A673 (cell line): ENCODE data around the gene DMRT3. TPM values are rescaled to one million over a fixed set of nuclear protein-coding genes. Genes with fewer than 3 reads are reported as not detected.

Experiments used
- BruUV-seq: library from RNA; stranded (reverse); fragments of 400-500 nt; replicated peaks from 2 replicates; lab custom pipeline; 2021; lab: Mats Ljungman, UMichigan
- CTCF ChIA-PET: fragments of 300-600 bp; sonication (Branson Sonifier 250); formaldehyde crosslinking; loops from one replicate; lab custom pipeline; 2022; ENCODE audit warnings: antibody characterized with exemption; lab: Charles Lee
- POLR2A ChIA-PET: fragments of 300-600 bp; sonication (Branson Sonifier 250); formaldehyde crosslinking; loops from one replicate; lab custom pipeline; 2022; ENCODE audit warnings: antibody characterized with exemption; ENCODE audit not compliant: low non-redundant PET; lab: Charles Lee
- DNase-seq: peaks from one replicate; pipeline ENCODE4 v3.0.0-alpha.2; 2015; ENCODE audit warnings: low spot score
- H3K27ac ChIP-seq: fragments of 200-600 bp; sonication (generic); 2 replicates; pipeline ENCODE4 v1.5.1; 2016; ENCODE audit warnings: mixed run types, low read depth, mild to moderate bottlenecking, mixed read lengths, antibody characterized with exemption, low read length; ENCODE audit not compliant: poor library complexity, severe bottlenecking
- H3K27me3 ChIP-seq: fragments of 200-600 bp; sonication (generic); replicated peaks from 2 replicates; pipeline ENCODE4 v1.6.1; 2017; ENCODE audit warnings: mixed run types, low read depth, mild to moderate bottlenecking, mixed read lengths, antibody characterized with exemption, low read length; ENCODE audit not compliant: insufficient read depth, poor library complexity
- H3K36me3 ChIP-seq: fragments of 200-600 bp; sonication (generic); 2 replicates; pipeline ENCODE4 v1.6.1; 2016; ENCODE audit warnings: mixed run types, mild to moderate bottlenecking, mixed read lengths, antibody characterized with exemption, low read length; ENCODE audit not compliant: insufficient read depth, poor library complexity, severe bottlenecking
- H3K4me1 ChIP-seq: fragments of 200-600 bp; sonication (generic); 2 replicates; pipeline ENCODE4 v1.6.1; 2017; ENCODE audit warnings: mixed run types, mild to moderate bottlenecking, mixed read lengths, antibody characterized with exemption, low read length; ENCODE audit not compliant: insufficient read depth, poor library complexity, severe bottlenecking
- H3K4me3 ChIP-seq: fragments of 200-600 bp; sonication (generic); 2 replicates; pipeline ENCODE4 v1.5.1; 2016; ENCODE audit warnings: low read depth, mixed run types, mild to moderate bottlenecking, mixed read lengths, low read length; ENCODE audit not compliant: poor library complexity, severe bottlenecking
- H3K9me3 ChIP-seq: fragments of 200-600 bp; sonication (generic); 2 replicates; pipeline ENCODE4 v1.6.1; 2016; ENCODE audit warnings: mixed run types, low read depth, mild to moderate bottlenecking, mixed read lengths, antibody characterized with exemption, low read length; ENCODE audit not compliant: poor library complexity, severe bottlenecking
- EZH2 ChIP-seq: fragments of 200-600 bp; sonication (generic); IDR thresholded peaks from 2 replicates; pipeline ENCODE4 v1.6.1; 2017; ENCODE audit warnings: borderline replicate concordance, low read depth, mild to moderate bottlenecking, mixed read lengths, antibody characterized with exemption, low read length; ENCODE audit not compliant: poor library complexity, severe bottlenecking
- intact Hi-C: fragments of 100-400 bp; cut with micrococcal nuclease; formaldehyde crosslinking; loops from one replicate; pipeline ENCODE4 v1.10.0; 2022; ENCODE audit not compliant: unreplicated experiment
- total RNA-seq: library from RNA; stranded (reverse); gene quantifications from 2 replicates; pipeline ENCODE4 v1.2.3, GENCODE V29; 2021
- TF ChIP-seq, protein P1 (sequence below): fragments of 300-800, 200-600 bp; sonication (generic); conservative IDR thresholded peaks from 2 replicates; pipeline ENCODE4 v1.5.1; 2017; ENCODE audit warnings: low read depth, mild to moderate bottlenecking, antibody characterized with exemption, low read length, moderate library complexity, mixed read lengths

Gene DMRT3
- total RNA-seq, 1 experiment from 2014 or later = not detected

- CTCF ChIA-PET = no interaction called here
- POLR2A ChIA-PET = no interaction called here
- intact Hi-C loops = no loop called here
- Histone ChIP-seq H3K4me3 (no peak overlapping the region), H3K4me1 (no peaks in the 10 kb centered on the region), H3K9me3 (no peaks in the 10 kb centered on the region), H3K27me3 (peaks cover 99% of the 10 kb centered on the region), H3K36me3 (no peaks in the 10 kb centered on the region), H3K27ac (no peak overlapping the region)
- no peak for DNase-seq
- TF ChIP-seq, protein P1, sequence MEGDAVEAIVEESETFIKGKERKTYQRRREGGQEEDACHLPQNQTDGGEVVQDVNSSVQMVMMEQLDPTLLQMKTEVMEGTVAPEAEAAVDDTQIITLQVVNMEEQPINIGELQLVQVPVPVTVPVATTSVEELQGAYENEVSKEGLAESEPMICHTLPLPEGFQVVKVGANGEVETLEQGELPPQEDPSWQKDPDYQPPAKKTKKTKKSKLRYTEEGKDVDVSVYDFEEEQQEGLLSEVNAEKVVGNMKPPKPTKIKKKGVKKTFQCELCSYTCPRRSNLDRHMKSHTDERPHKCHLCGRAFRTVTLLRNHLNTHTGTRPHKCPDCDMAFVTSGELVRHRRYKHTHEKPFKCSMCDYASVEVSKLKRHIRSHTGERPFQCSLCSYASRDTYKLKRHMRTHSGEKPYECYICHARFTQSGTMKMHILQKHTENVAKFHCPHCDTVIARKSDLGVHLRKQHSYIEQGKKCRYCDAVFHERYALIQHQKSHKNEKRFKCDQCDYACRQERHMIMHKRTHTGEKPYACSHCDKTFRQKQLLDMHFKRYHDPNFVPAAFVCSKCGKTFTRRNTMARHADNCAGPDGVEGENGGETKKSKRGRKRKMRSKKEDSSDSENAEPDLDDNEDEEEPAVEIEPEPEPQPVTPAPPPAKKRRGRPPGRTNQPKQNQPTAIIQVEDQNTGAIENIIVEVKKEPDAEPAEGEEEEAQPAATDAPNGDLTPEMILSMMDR = no peak
- no TSS peak for BruUV-seq
Observed at GRCh38 chr9:974996-975739, 1.3 kb upstream of the DMRT3 start.

DNA sequence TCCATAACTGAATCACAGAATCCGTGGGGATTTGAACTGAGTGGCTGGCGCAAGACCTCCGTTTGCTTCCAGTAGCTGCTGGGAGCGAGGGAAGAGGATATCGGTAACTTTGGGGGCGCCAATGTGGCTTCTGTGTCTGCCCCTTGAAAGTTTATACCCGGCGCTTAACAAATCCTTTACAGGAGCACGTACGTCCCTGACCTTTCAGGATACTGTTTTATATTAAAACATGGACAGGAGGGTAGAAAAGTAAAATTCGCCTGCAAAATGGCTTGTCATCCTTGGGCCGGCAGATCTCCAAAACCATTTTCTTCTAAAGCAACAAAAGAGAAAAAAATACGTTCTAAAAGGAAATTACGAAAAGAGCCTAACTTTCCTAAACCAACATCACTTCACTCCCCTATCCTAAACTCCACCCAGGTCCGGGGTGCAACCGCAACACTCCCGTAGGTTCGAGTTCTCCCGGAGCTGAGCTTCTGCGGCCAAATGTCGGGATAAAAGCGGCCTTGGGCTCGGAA is 656 bp upstream of the DMRT3 start:
- no peak for DNase-seq
- Histone ChIP-seq H3K4me1 (no peaks in the 10 kb centered on the region), H3K4me3 (no peak overlapping the region), H3K27ac (no peak overlapping the region), H3K9me3 (no peaks in the 10 kb centered on the region), H3K36me3 (no peaks in the 10 kb centered on the region), H3K27me3 (peaks cover 98% of the 10 kb centered on the region)
- BruUV-seq = no TSS peak
- peak; percentile 89 for TF ChIP-seq EZH2
- TF ChIP-seq, protein P1 = no peak
- CTCF ChIA-PET = no interaction called here
- POLR2A ChIA-PET = no interaction called here
- intact Hi-C loops = no loop called here

- no peak for DNase-seq
- intact Hi-C loops = no loop called here
- TF ChIP-seq, protein P1 = no peak
- TF ChIP-seq EZH2 = peak; percentile 49
- Histone ChIP-seq H3K4me1 (no peaks in the 10 kb centered on the region), H3K9me3 (no peaks in the 10 kb centered on the region), H3K27ac (no peak overlapping the region), H3K4me3 (no peak overlapping the region), H3K27me3 (peaks cover 98% of the 10 kb centered on the region), H3K36me3 (no peaks in the 10 kb centered on the region)
- CTCF ChIA-PET = no interaction called here
- BruUV-seq = no TSS peak
- POLR2A ChIA-PET = no interaction called here
Observed at GRCh38 chr9:976943-977837, 735 bp downstream of the DMRT3 start.
